ENCODE measurements around the gene NSL1.

DNA sequence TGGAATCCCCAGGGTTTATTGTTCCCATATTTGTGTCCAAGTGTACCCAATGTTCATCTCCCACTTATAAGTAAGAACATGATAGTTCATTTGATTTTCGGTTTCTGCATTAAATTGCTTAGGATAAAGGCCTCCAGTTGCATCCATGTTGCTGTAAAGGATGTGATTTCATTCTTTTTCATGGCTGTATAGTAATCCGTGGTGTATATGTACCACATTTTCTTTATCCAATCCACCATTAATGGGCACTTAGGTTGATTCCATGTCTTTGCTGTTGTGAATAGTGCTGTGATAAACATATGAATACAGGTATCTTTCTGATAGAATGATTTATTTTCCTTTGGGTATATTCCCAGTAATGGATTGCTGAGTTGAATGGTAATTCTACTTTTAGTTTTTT lies 71.9 kb downstream of the NSL1 start:
- TF ChIP-seq, protein P1, sequence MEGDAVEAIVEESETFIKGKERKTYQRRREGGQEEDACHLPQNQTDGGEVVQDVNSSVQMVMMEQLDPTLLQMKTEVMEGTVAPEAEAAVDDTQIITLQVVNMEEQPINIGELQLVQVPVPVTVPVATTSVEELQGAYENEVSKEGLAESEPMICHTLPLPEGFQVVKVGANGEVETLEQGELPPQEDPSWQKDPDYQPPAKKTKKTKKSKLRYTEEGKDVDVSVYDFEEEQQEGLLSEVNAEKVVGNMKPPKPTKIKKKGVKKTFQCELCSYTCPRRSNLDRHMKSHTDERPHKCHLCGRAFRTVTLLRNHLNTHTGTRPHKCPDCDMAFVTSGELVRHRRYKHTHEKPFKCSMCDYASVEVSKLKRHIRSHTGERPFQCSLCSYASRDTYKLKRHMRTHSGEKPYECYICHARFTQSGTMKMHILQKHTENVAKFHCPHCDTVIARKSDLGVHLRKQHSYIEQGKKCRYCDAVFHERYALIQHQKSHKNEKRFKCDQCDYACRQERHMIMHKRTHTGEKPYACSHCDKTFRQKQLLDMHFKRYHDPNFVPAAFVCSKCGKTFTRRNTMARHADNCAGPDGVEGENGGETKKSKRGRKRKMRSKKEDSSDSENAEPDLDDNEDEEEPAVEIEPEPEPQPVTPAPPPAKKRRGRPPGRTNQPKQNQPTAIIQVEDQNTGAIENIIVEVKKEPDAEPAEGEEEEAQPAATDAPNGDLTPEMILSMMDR (IDR thresholded peaks at IDR 0.05): no peak
- no peak for TF ChIP-seq POLR2A (IDR thresholded peaks at IDR 0.05)
- TF ChIP-seq EP300 (IDR thresholded peaks at IDR 0.05): no peak

All from tibial nerve (tissue), 4 donors.